DLD1 (cell line): ENCODE results near the gene ADAMTS8.

ENCODE experiments used
- in situ Hi-C: cut with HindIII; loops from 2 replicates; pipeline ENCODE4 v1.10.0; 2017; ENCODE audit warnings: low sequenced_read_pairs

The ADAMTS8 gene

GRCh38 chr11:130462931-130463330 lies 34.5 kb upstream of the ADAMTS8 start:
- in situ Hi-C loops = no loop called here

- in situ Hi-C loops = no loop called here
These were observed 33.9 kb upstream of the ADAMTS8 start for GRCh38 chr11:130462101-130462885.

- in situ Hi-C loops = no loop called here
These were observed 31.1 kb upstream of the ADAMTS8 start for GRCh38 chr11:130459521-130459920.

GRCh38 chr11:130458410-130458729 lies 30.0 kb upstream of the ADAMTS8 start:
- in situ Hi-C loops = no loop called here

GRCh38 chr11:130457623-130458409 lies 29.4 kb upstream of the ADAMTS8 start:
- in situ Hi-C loops = no loop called here

- in situ Hi-C loops = no loop called here
These were observed 27.9 kb upstream of the ADAMTS8 start for GRCh38 chr11:130456286-130456685.

GRCh38 chr11:130455483-130456127 lies 27.2 kb upstream of the ADAMTS8 start:
- in situ Hi-C loops = no loop called here

GRCh38 chr11:130454491-130455252 lies 26.3 kb upstream of the ADAMTS8 start:
- in situ Hi-C loops = no loop called here

GRCh38 chr11:130452940-130453339 lies 24.5 kb upstream of the ADAMTS8 start:
- in situ Hi-C loops = no loop called here

GRCh38 chr11:130452176-130452575 lies 23.8 kb upstream of the ADAMTS8 start:
- in situ Hi-C loops = no loop called here

GRCh38 chr11:130451231-130452019 lies 23.0 kb upstream of the ADAMTS8 start:
- in situ Hi-C loops = no loop called here

- in situ Hi-C loops = no loop called here
These were observed 21.8 kb upstream of the ADAMTS8 start for GRCh38 chr11:130449996-130450769.

GRCh38 chr11:130449310-130449990 lies 21.0 kb upstream of the ADAMTS8 start:
- in situ Hi-C loops = no loop called here

GRCh38 chr11:130448416-130449309 lies 20.3 kb upstream of the ADAMTS8 start, which contains the start of gene ADAMTS15:
Gene ADAMTS15 (plus strand): TSS chr11:130448645. CDS start chr11:130448974, 329 bp downstream.
- in situ Hi-C loops = no loop called here

GRCh38 chr11:130448039-130448415 lies 19.6 kb upstream of the ADAMTS8 start:
- in situ Hi-C loops = no loop called here

GRCh38 chr11:130445788-130446187 lies 17.4 kb upstream of the ADAMTS8 start:
- in situ Hi-C loops = no loop called here

GRCh38 chr11:130442737-130443136 lies 14.3 kb upstream of the ADAMTS8 start:
- in situ Hi-C loops = no loop called here

GRCh38 chr11:130441719-130442118 lies 13.3 kb upstream of the ADAMTS8 start:
- in situ Hi-C loops = no loop called here
